HUES64 (cell line): ENCODE measurements around the gene TMEM139.

ENCODE experiments used
- H3K27ac ChIP-seq: 2 replicates; pipeline ENCODE4 v1.7.0; 2013; ENCODE audit warnings: low read depth, low read length, inconsistent platforms
- H3K27me3 ChIP-seq: 2 replicates; pipeline ENCODE4 v1.6.1; 2013; ENCODE audit warnings: mild to moderate bottlenecking, low read length; ENCODE audit not compliant: insufficient read depth
- H3K36me3 ChIP-seq: 2 replicates; pipeline ENCODE4 v1.6.1; 2013; ENCODE audit warnings: mild to moderate bottlenecking, low read length; ENCODE audit not compliant: insufficient read depth
- H3K4me1 ChIP-seq: 2 replicates; pipeline ENCODE4 v1.6.1; 2013; ENCODE audit warnings: mild to moderate bottlenecking, low read length, moderate library complexity; ENCODE audit not compliant: insufficient read depth
- H3K4me3 ChIP-seq: 2 replicates; pipeline ENCODE4 v1.5.1; 2013; ENCODE audit warnings: mild to moderate bottlenecking, low read length, moderate library complexity
- H3K9ac ChIP-seq: 2 replicates; pipeline ENCODE4 v1.6.1; 2013; ENCODE audit warnings: mild to moderate bottlenecking, low read depth, low read length
- H3K9me3 ChIP-seq: 2 replicates; pipeline ENCODE4 v1.6.1; 2013; ENCODE audit warnings: low read depth, low read length; ENCODE audit not compliant: insufficient read depth
- WGBS: fragments of 150-250, 120-280 bp; methylation state at CpG from one replicate; pipeline ENCODE4 v1.1.7; 2013; ENCODE audit warnings: missing lambda C conversion rate; 5-methylcytosine and 5-hydroxymethylcytosine counted together

TMEM139 gene

GRCh38 chr7:143280566-143280965 is 4.2 kb upstream of the TMEM139 start:
- Histone ChIP-seq H3K4me1 (peaks cover 24% of the 10 kb centered on the region), H3K36me3 (no peaks in the 10 kb centered on the region), H3K4me3 (no peak overlapping the region), H3K9ac (no peak overlapping the region), H3K27me3 (no peaks in the 10 kb centered on the region; the same call in 1 of the 2 replicates), H3K9me3 (no peaks in the 10 kb centered on the region), H3K27ac (no peak overlapping the region)
- 87% methylated on average over 2 of the region's 2 CpGs for WGBS

DNA sequence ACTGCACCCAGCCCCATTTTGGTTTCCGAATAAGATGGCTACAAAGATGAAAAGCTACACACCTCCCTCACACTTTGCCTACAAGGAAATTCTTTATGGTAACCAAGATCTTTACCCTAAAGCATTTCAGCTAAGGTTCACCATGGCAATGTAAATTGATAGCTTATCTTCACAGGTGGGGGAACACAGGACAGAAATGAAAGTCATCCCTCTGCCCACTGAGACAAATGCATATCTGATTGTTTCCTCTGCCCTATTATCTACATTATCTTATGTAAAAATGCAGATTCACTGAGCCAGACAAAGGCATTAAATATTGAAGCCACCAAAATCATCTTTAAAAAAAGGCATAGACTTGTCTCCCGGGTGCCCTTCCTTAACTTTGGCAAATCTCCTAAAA is 3.2 kb upstream of the TMEM139 start:
- Histone ChIP-seq H3K27ac (no peak overlapping the region), H3K4me3 (no peak overlapping the region), H3K36me3 (no peaks in the 10 kb centered on the region), H3K9me3 (no peaks in the 10 kb centered on the region), H3K27me3 (peaks cover 8% of the 10 kb centered on the region), H3K4me1 (peaks cover 24% of the 10 kb centered on the region), H3K9ac (no peak overlapping the region)
- WGBS = 95% methylated on average over 2 of the region's 2 CpGs

DNA sequence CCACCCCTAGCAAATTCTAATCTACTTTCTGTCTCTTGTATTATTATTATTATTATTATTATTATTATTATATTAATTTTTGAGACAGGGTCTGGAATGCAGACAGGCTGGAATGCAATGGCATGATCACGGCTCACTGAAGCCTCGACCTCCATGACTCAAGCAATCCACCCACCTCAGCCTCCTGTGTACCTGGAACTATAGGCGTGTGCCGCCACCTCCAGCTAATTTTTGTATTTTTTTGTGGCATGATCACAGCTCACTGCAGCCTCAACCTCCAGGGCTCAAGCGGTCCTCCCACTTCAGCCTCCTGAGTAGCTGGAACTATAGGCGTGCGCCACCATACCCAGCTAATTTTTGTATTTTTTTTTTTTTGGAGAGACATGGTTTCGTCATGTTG is 2.6 kb upstream of the TMEM139 start:
- peaks cover 14% of the 10 kb centered on the region for H3K27me3 ChIP-seq
- no peaks in the 10 kb centered on the region for H3K9me3 ChIP-seq
- no peak overlapping the region for H3K9ac ChIP-seq
- H3K4me3 ChIP-seq = no peak overlapping the region
- peaks cover 24% of the 10 kb centered on the region for H3K4me1 ChIP-seq
- 98% methylated on average over 8 of the region's 8 CpGs for WGBS
- H3K27ac ChIP-seq = no peak overlapping the region
- no peaks in the 10 kb centered on the region for H3K36me3 ChIP-seq

GRCh38 chr7:143283381-143283780 is 1.4 kb upstream of the TMEM139 start:
- Histone ChIP-seq H3K27me3 (peaks cover 22% of the 10 kb centered on the region), H3K4me1 (peaks cover 24% of the 10 kb centered on the region), H3K27ac (no peak overlapping the region), H3K4me3 (no peak overlapping the region), H3K36me3 (no peaks in the 10 kb centered on the region), H3K9me3 (peaks cover 6% of the 10 kb centered on the region; the same call in 1 of the 2 replicates), H3K9ac (no peak overlapping the region)
- WGBS = 52% methylated on average over 4 of the region's 4 CpGs

GRCh38 chr7:143285470-143285778 is 666 bp downstream of the TMEM139 start:
- no peak overlapping the region for H3K27ac ChIP-seq
- WGBS = 69% methylated on average over 3 of the region's 3 CpGs
- H3K9ac ChIP-seq = no peak overlapping the region
- H3K4me1 ChIP-seq = peaks cover 30% of the 10 kb centered on the region
- H3K4me3 ChIP-seq = peak overlapping the region; percentile 43; the same call in 1 of the 2 replicates
- H3K9me3 ChIP-seq = peaks cover 6% of the 10 kb centered on the region; the same call in 1 of the 2 replicates
- peaks cover 2% of the 10 kb centered on the region; the same call in 1 of the 2 replicates for H3K36me3 ChIP-seq
- peaks cover 22% of the 10 kb centered on the region for H3K27me3 ChIP-seq

DNA sequence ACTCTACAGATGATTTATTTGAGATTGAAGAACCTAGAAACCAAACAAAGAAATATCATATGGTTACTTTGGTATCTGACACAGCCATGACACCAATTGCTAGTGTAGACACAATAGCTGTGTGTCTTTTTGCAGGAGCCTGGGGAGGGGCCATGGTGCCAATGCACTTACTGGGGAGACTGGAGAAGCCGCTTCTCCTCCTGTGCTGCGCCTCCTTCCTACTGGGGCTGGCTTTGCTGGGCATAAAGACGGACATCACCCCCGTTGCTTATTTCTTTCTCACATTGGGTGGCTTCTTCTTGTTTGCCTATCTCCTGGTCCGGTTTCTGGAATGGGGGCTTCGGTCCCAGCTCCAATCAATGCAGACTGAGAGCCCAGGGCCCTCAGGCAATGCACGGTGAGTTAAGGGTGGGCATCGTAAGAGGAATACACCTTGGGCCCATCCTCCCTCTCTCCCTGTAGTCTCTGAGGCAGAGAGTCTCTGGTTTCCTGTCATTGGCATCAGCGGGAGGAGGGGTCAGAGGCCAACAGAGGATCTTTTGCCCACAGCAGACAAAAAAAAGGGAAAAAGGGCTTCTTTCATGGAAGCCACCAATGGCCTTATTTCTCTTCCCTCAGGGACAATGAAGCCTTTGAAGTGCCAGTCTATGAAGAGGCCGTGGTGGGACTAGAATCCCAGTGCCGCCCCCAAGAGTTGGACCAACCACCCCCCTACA is 1.2 kb downstream of the TMEM139 start:
- H3K27ac ChIP-seq = no peak overlapping the region
- 95% methylated on average over 11 of the region's 11 CpGs for WGBS

DNA sequence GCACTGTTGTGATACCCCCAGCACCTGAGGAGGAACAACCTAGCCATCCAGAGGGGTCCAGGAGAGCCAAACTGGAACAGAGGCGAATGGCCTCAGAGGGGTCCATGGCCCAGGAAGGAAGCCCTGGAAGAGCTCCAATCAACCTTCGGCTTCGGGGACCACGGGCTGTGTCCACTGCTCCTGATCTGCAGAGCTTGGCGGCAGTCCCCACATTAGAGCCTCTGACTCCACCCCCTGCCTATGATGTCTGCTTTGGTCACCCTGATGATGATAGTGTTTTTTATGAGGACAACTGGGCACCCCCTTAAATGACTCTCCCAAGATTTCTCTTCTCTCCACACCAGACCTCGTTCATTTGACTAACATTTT is 1.7 kb downstream of the TMEM139 start:
- Histone ChIP-seq H3K4me3 (no peak overlapping the region), H3K9ac (no peak overlapping the region), H3K4me1 (peaks cover 30% of the 10 kb centered on the region), H3K27me3 (peaks cover 22% of the 10 kb centered on the region), H3K27ac (no peak overlapping the region), H3K9me3 (peaks cover 6% of the 10 kb centered on the region; the same call in 1 of the 2 replicates), H3K36me3 (peaks cover 13% of the 10 kb centered on the region)
- 87% methylated on average over 6 of the region's 6 CpGs for WGBS

More for the DNA sequence above, 1.2 kb downstream of the TMEM139 start:
- peaks cover 30% of the 10 kb centered on the region for H3K4me1 ChIP-seq
- H3K27me3 ChIP-seq = peaks cover 22% of the 10 kb centered on the region
- H3K4me3 ChIP-seq = no peak overlapping the region
- H3K36me3 ChIP-seq = peaks cover 7% of the 10 kb centered on the region
- H3K9ac ChIP-seq = no peak overlapping the region
- H3K9me3 ChIP-seq = peaks cover 6% of the 10 kb centered on the region; the same call in 1 of the 2 replicates

GRCh38 chr7:143287339-143287934 is 2.7 kb downstream of the TMEM139 start:
- Histone ChIP-seq H3K9ac (no peak overlapping the region), H3K27ac (no peak overlapping the region), H3K4me3 (no peak overlapping the region), H3K36me3 (peaks cover 21% of the 10 kb centered on the region), H3K27me3 (peaks cover 22% of the 10 kb centered on the region), H3K4me1 (peaks cover 30% of the 10 kb centered on the region), H3K9me3 (peaks cover 6% of the 10 kb centered on the region; the same call in 1 of the 2 replicates)
- WGBS = 90% methylated on average over 17 of the region's 17 CpGs

- peaks cover 25% of the 10 kb centered on the region for H3K4me1 ChIP-seq
- H3K9me3 ChIP-seq = peaks cover 6% of the 10 kb centered on the region; the same call in 1 of the 2 replicates
- H3K27ac ChIP-seq = peak within 1 kb of the TSS; percentile 82
- peak within 1 kb of the TSS; percentile 98 for H3K9ac ChIP-seq
- peaks cover 29% of the 10 kb centered on the region for H3K36me3 ChIP-seq
- 3% methylated on average over 84 of the region's 84 CpGs for WGBS
- H3K27me3 ChIP-seq = peaks cover 22% of the 10 kb centered on the region
- H3K4me3 ChIP-seq = peak within 1 kb of the TSS; percentile 91
Measured at GRCh38 chr7:143287935-143288826, 3.4 kb downstream of the TMEM139 start, which contains the start of gene CASP2. Gene CASP2, plus strand, starts transcription at chr7:143288351. Its CDS starts 105 bp downstream, at chr7:143288456.

GRCh38 chr7:143288836-143289235 is 4.1 kb downstream of the TMEM139 start:
- peak overlapping the region; percentile 82 for H3K27ac ChIP-seq
- H3K36me3 ChIP-seq = peaks cover 35% of the 10 kb centered on the region
- peak overlapping the region; percentile 91 for H3K4me3 ChIP-seq
- H3K27me3 ChIP-seq = peaks cover 22% of the 10 kb centered on the region
- 2% methylated on average over 11 of the region's 11 CpGs for WGBS
- peaks cover 6% of the 10 kb centered on the region; the same call in 1 of the 2 replicates for H3K9me3 ChIP-seq
- H3K4me1 ChIP-seq = peaks cover 19% of the 10 kb centered on the region
- H3K9ac ChIP-seq = peak overlapping the region; percentile 98

GRCh38 chr7:143289421-143289820 is 4.7 kb downstream of the TMEM139 start:
- Histone ChIP-seq H3K9ac (peak overlapping the region; percentile 98; the same call in 1 of the 2 replicates), H3K4me3 (peak overlapping the region; percentile 91), H3K27me3 (peaks cover 22% of the 10 kb centered on the region), H3K9me3 (peaks cover 6% of the 10 kb centered on the region; the same call in 1 of the 2 replicates), H3K27ac (no peak overlapping the region), H3K4me1 (peaks cover 14% of the 10 kb centered on the region), H3K36me3 (peaks cover 41% of the 10 kb centered on the region)
- WGBS = 49% methylated on average over 6 of the region's 6 CpGs
